ENCODE results near the gene TRHDE.
"Not testable (repeated sequence)": the region's sequence is repeated elsewhere in the genome, so short reads cannot be mapped to it uniquely, and the experiment has no call there.

Gene TRHDE

DNA sequence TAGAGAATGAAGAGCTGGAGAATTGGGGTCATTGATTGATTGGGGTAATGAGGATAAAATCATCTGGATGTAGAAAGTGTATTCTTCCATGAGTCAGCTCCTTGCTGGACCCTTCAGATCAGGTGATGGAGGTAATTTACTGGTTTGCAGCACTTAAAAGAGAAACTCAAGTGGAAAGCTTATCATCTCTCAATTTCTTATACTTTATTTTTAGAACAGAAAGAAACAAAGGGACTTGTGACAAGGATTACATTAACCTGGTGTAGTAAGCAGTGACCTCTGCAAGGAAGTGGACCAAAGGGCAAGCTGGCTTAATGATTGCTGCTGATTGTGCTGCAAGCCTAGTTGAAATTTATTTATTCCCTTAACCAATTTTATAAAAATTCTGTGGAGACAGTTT, 405.0 kb downstream of the TRHDE start:
- H3K27me3 ChIP-seq (ENCODE audit: control insufficient read depth, insufficient read depth, low read length), result no peaks in the 10 kb centered on the region
- H3K9me3 ChIP-seq (ENCODE audit: control insufficient read depth, low read length), result no peaks in the 10 kb centered on the region
- no peaks in the 10 kb centered on the region for H3K4me1 ChIP-seq (ENCODE audit: control insufficient read depth, insufficient read depth, low read length)
- no peaks in the 10 kb centered on the region for H3K36me3 ChIP-seq (ENCODE audit: control insufficient read depth, insufficient read depth, low read length)
- no peak overlapping the region for H3K9ac ChIP-seq (ENCODE audit: low read length)
- no peak overlapping the region for H3K4me3 ChIP-seq (ENCODE audit: low read length)

DNA sequence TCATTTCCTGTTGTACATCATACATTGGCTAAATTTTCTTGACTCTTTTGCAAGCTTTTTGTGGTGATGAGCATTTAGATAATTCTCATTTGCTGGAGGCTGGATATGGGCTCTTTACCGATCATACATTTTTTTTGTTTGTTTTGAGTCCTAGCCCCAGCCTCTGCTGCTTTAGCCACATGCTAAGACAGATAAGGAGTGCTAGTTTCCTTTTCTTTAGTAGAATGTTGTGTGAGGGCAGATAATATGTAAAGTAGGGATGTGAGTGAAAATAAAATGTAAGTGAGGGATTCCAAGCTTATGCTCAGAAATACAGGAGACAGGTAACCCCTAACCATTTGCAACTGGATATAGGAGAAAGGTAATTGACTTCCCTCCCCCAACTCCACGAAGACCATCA, 405.7 kb downstream of the TRHDE start:
- H3K9ac ChIP-seq (ENCODE audit: low read length), result no peak overlapping the region
- no peaks in the 10 kb centered on the region for H3K36me3 ChIP-seq (ENCODE audit: control insufficient read depth, insufficient read depth, low read length)
- H3K9me3 ChIP-seq (ENCODE audit: control insufficient read depth, low read length), result no peaks in the 10 kb centered on the region
- H3K4me1 ChIP-seq (ENCODE audit: control insufficient read depth, insufficient read depth, low read length), result no peaks in the 10 kb centered on the region
- H3K4me3 ChIP-seq (ENCODE audit: low read length), result no peak overlapping the region
- no peaks in the 10 kb centered on the region for H3K27me3 ChIP-seq (ENCODE audit: control insufficient read depth, insufficient read depth, low read length)

DNA sequence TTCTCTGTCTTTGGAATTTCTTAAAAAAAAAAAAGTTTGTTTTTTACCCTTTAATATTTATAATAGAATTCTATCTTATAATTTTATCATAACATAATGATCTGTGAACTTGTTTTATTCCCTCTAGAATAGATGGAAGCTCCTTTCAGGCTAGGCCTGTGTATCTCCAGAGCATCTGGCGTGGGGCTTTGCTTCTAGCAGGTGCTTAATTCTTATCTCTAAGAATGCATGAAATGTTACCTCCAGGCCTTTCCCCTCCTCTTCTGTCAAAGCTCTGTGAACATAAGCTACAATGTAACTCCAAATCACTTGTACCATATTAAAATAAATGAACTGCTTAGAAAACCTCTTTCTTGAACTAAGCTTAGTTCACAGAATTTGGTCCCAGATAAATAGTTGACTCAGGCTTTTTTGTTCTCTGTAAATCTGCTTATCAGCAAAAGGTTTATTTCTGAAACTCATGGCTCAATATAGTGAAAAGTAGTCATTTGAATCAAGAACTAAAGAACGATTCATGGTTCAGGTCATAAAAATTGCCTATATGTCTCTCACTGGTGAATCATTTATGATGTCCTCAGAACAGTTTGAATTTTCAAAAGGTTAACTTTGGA, 407.1 kb downstream of the TRHDE start:
- H3K36me3 ChIP-seq (ENCODE audit: control insufficient read depth, insufficient read depth, low read length), result no peaks in the 10 kb centered on the region
- H3K27me3 ChIP-seq (ENCODE audit: control insufficient read depth, insufficient read depth, low read length), result no peaks in the 10 kb centered on the region
- H3K4me1 ChIP-seq (ENCODE audit: control insufficient read depth, insufficient read depth, low read length), result no peaks in the 10 kb centered on the region
- no peak overlapping the region for H3K4me3 ChIP-seq (ENCODE audit: low read length)
- H3K9me3 ChIP-seq (ENCODE audit: control insufficient read depth, low read length), result no peaks in the 10 kb centered on the region
- no peak overlapping the region for H3K9ac ChIP-seq (ENCODE audit: low read length)

DNA sequence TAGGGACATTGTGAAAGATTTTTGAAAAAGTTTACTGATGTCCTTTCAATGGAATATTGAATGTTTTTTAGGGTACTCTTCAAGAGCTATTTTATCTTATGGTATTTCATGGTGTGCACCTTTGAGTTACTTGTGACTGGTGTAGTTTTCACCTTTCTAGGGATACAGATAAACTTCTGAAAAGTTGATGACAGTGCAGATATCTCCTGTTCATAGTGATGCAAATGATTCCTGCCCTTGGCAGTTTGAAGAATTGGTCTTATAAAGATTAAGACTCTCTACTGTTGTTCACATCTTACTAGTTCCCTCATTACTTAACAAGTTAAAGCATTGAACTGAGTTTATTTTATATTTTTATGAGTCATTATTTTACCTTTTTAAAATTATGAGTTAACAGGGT, 408.9 kb downstream of the TRHDE start:
- Histone ChIP-seq H3K4me3 (ENCODE audit: low read length) (no peak overlapping the region), H3K36me3 (ENCODE audit: control insufficient read depth, insufficient read depth, low read length) (no peaks in the 10 kb centered on the region), H3K27me3 (ENCODE audit: control insufficient read depth, insufficient read depth, low read length) (no peaks in the 10 kb centered on the region), H3K9ac (ENCODE audit: low read length) (no peak overlapping the region), H3K9me3 (ENCODE audit: control insufficient read depth, low read length) (no peaks in the 10 kb centered on the region), H3K4me1 (ENCODE audit: control insufficient read depth, insufficient read depth, low read length) (no peaks in the 10 kb centered on the region)

DNA sequence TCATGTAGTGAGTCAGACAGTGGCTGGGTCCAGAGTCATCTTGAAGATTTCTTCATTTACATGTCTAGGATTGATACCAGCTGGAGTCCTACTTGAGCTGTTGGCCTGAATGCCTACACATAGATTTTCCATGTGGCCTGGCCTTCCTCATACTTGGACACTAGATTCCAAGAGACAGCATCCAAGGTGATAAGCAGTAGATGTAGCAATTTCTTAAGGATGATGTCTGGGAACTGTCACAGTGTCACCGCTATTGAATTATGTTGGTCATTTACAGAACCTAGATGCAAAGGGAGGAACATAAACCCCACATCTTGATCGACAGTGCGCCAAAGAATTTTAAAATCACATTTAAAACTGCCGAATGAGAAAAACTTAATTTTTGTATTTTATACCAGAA, 412.3 kb downstream of the TRHDE start:
- H3K4me1 ChIP-seq (ENCODE audit: control insufficient read depth, insufficient read depth, low read length), result no peaks in the 10 kb centered on the region
- H3K4me3 ChIP-seq (ENCODE audit: low read length), result no peak overlapping the region
- no peak overlapping the region for H3K9ac ChIP-seq (ENCODE audit: low read length)
- no peaks in the 10 kb centered on the region for H3K36me3 ChIP-seq (ENCODE audit: control insufficient read depth, insufficient read depth, low read length)
- no peaks in the 10 kb centered on the region for H3K9me3 ChIP-seq (ENCODE audit: control insufficient read depth, low read length)
- H3K27me3 ChIP-seq (ENCODE audit: control insufficient read depth, insufficient read depth, low read length), result no peaks in the 10 kb centered on the region

DNA sequence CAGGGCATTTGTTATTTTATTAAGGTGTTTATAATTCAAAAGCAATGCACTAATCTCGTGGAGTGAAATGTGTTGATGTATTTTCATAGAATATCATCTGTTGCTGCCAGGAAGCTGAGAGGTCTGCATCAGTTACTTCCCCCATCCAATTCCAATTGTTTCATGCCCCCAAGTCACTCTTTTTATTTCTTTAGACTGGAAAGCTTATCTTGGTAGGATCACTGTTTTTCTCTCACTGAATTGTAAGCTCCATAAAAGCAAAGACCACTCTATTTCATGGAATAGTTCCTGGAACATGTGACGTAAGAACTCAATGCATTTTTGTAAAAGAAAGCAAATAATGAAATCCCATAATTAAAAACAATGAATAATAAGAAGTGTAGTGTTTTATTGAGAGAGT, 420.2 kb downstream of the TRHDE start:
- Histone ChIP-seq H3K9ac (ENCODE audit: low read length) (no peak overlapping the region), H3K27me3 (ENCODE audit: control insufficient read depth, insufficient read depth, low read length) (no peaks in the 10 kb centered on the region), H3K4me3 (ENCODE audit: low read length) (no peak overlapping the region), H3K9me3 (ENCODE audit: control insufficient read depth, low read length) (no peaks in the 10 kb centered on the region), H3K4me1 (ENCODE audit: control insufficient read depth, insufficient read depth, low read length) (no peaks in the 10 kb centered on the region), H3K36me3 (ENCODE audit: control insufficient read depth, insufficient read depth, low read length) (no peaks in the 10 kb centered on the region)

DNA sequence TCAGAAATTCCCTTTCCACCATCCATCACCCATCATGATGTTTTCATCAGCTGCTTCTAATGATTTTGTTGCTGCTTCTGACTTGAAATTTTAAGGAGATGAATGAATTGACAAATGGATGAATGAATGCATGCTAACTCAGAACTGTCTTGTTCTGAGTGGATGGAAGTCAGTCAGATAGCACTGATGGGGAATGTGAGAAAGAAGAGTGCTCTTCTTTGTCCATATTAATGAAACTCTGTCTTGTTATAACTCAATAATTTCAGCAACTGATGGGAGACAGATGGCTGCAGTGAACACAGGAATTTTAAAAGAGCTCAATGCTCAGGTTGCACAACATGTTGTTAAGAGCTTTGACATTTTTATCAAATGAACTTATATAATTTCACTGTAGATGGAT, 422.0 kb downstream of the TRHDE start:
- H3K27me3 ChIP-seq (ENCODE audit: control insufficient read depth, insufficient read depth, low read length), result no peaks in the 10 kb centered on the region
- H3K9ac ChIP-seq (ENCODE audit: low read length), result no peak overlapping the region
- no peaks in the 10 kb centered on the region for H3K36me3 ChIP-seq (ENCODE audit: control insufficient read depth, insufficient read depth, low read length)
- H3K4me1 ChIP-seq (ENCODE audit: control insufficient read depth, insufficient read depth, low read length), result no peaks in the 10 kb centered on the region
- no peak overlapping the region for H3K4me3 ChIP-seq (ENCODE audit: low read length)
- no peaks in the 10 kb centered on the region for H3K9me3 ChIP-seq (ENCODE audit: control insufficient read depth, low read length)

DNA sequence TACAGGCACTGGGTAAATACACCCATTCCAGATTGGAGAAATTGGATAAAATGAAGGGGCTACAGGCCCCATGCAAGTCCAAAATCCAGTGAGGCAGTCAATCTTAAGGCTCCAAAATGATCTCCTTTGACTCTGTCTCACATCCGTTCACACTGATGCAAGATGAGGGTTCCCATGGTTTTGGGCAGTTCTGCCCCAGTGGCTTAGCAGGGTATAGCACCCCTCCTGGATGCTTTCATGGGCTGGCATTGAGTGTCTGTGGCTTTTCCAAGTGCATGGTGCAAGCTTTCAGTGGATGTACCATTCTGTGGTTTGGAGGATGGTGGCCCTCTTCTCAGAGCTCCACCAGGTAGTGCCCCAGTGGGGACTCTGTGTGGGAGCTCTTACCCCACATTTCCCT, 427.2 kb downstream of the TRHDE start:
- Histone ChIP-seq H3K27me3 (ENCODE audit: control insufficient read depth, insufficient read depth, low read length) (no peaks in the 10 kb centered on the region), H3K36me3 (ENCODE audit: control insufficient read depth, insufficient read depth, low read length) (no peaks in the 10 kb centered on the region), H3K9me3 (ENCODE audit: control insufficient read depth, low read length) (no peaks in the 10 kb centered on the region), H3K4me1 (ENCODE audit: control insufficient read depth, insufficient read depth, low read length) (no peaks in the 10 kb centered on the region), H3K4me3 (ENCODE audit: low read length) (no peak overlapping the region), H3K9ac (ENCODE audit: low read length) (no peak overlapping the region)

DNA sequence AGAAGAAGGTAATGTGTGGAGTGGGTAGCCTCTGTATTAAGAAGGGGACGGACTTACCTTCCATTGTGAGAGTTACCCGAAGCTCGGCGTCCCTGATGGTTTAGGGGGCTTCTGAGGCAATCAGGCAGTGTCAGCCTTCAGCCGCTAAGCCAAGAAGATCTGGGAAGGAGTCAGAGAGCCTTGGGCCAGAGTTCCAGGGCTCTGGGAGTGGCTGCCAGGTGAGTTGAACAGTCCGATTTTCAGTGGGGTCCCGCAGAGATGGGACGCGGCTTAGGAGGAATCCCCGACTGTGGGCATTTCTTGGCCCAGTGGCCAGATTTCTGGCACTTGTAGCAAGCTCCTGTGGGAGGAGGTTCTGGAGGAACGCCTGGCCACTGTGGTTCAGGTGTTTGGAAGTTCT, 439.9 kb downstream of the TRHDE start:
- not testable (repeated sequence) for H3K36me3 ChIP-seq (ENCODE audit: control insufficient read depth, insufficient read depth, low read length); H3K4me1 ChIP-seq (ENCODE audit: control insufficient read depth, insufficient read depth, low read length); H3K9me3 ChIP-seq (ENCODE audit: control insufficient read depth, low read length); H3K4me3 ChIP-seq (ENCODE audit: low read length); H3K27me3 ChIP-seq (ENCODE audit: control insufficient read depth, insufficient read depth, low read length); H3K9ac ChIP-seq (ENCODE audit: low read length)

DNA sequence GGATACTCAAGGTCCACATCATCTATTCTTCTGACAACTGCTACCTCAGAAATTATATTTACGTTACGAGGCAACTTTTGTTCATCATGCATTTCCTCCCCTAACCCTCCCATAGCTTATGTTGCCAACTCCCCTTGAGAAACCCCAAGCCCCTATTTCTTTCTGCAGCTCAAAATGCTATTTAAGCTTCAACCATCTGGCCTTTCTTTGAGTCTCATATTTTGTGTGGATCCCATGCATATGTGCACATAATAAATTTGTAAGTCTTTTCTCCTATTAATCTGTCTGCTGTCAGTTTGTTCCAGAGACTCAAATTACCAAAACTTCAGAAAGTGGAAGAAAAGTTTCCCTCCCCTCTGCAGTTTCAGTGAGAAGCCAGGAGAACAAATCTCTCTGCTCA, 444.1 kb downstream of the TRHDE start:
- no peaks in the 10 kb centered on the region for H3K27me3 ChIP-seq (ENCODE audit: control insufficient read depth, insufficient read depth, low read length)
- no peak overlapping the region for H3K4me3 ChIP-seq (ENCODE audit: low read length)
- H3K36me3 ChIP-seq (ENCODE audit: control insufficient read depth, insufficient read depth, low read length), result no peaks in the 10 kb centered on the region
- H3K4me1 ChIP-seq (ENCODE audit: control insufficient read depth, insufficient read depth, low read length), result no peaks in the 10 kb centered on the region
- no peak overlapping the region for H3K9ac ChIP-seq (ENCODE audit: low read length)
- no peaks in the 10 kb centered on the region for H3K9me3 ChIP-seq (ENCODE audit: control insufficient read depth, low read length)

DNA sequence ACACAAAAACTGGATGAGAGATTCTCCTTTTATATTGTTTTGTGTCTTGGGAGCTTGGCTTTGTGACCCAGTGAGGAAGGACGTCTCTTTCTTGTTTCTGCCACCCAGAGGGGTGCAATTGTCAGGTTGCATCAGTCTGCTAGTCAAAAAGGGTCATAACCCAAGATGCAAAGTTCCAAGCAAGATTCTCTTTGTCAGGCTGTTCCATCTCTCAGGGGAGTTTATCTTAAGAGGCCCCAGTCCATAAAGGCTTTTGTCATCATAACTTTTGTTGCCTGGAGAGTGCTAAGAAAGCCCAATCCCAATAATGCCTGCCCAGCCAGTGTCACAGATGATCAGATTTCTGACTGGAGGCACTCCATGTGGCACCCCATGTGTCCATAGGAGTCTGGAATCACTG, 444.9 kb downstream of the TRHDE start:
- Histone ChIP-seq H3K27me3 (ENCODE audit: control insufficient read depth, insufficient read depth, low read length) (no peaks in the 10 kb centered on the region), H3K9ac (ENCODE audit: low read length) (no peak overlapping the region), H3K9me3 (ENCODE audit: control insufficient read depth, low read length) (no peaks in the 10 kb centered on the region), H3K36me3 (ENCODE audit: control insufficient read depth, insufficient read depth, low read length) (no peaks in the 10 kb centered on the region), H3K4me3 (ENCODE audit: low read length) (no peak overlapping the region), H3K4me1 (ENCODE audit: control insufficient read depth, insufficient read depth, low read length) (no peaks in the 10 kb centered on the region)

All from mucosa of stomach (tissue), 1 donor.